ENCODE measurements around the gene HBA2.
"Not testable (repeated sequence)": the region's sequence is repeated elsewhere in the genome, so short reads cannot be mapped to it uniquely, and the experiment has no call there.

HBA2 gene

DNA sequence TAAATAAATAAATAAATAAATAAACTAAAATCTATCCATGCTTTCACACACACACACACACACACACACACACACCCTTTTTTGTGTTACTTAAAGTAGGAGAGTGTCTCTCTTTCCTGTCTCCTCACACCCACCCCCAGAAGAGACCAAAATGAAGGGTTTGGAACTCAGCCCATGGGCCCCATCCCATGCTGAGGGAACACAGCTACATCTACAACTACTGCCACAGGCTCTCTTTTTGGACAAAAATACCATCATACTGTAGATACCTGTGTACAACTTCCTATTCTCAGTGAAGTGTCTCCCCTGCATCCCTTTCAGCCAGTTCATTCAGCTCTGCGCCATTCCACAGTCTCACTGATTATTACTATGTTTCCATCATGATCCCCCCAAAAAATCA is 1.9 kb upstream of the HBA2 start:
- TF ChIP-seq, protein P1, sequence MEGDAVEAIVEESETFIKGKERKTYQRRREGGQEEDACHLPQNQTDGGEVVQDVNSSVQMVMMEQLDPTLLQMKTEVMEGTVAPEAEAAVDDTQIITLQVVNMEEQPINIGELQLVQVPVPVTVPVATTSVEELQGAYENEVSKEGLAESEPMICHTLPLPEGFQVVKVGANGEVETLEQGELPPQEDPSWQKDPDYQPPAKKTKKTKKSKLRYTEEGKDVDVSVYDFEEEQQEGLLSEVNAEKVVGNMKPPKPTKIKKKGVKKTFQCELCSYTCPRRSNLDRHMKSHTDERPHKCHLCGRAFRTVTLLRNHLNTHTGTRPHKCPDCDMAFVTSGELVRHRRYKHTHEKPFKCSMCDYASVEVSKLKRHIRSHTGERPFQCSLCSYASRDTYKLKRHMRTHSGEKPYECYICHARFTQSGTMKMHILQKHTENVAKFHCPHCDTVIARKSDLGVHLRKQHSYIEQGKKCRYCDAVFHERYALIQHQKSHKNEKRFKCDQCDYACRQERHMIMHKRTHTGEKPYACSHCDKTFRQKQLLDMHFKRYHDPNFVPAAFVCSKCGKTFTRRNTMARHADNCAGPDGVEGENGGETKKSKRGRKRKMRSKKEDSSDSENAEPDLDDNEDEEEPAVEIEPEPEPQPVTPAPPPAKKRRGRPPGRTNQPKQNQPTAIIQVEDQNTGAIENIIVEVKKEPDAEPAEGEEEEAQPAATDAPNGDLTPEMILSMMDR (IDR thresholded peaks at IDR 0.05; ENCODE audit: borderline replicate concordance, control extremely low read depth, extremely low read depth, insufficient read depth, missing control alignments): no peak
- in situ Hi-C loops (cut with MboI; ENCODE audit: low sequenced_read_pairs, unreplicated experiment): no loop called here

DNA sequence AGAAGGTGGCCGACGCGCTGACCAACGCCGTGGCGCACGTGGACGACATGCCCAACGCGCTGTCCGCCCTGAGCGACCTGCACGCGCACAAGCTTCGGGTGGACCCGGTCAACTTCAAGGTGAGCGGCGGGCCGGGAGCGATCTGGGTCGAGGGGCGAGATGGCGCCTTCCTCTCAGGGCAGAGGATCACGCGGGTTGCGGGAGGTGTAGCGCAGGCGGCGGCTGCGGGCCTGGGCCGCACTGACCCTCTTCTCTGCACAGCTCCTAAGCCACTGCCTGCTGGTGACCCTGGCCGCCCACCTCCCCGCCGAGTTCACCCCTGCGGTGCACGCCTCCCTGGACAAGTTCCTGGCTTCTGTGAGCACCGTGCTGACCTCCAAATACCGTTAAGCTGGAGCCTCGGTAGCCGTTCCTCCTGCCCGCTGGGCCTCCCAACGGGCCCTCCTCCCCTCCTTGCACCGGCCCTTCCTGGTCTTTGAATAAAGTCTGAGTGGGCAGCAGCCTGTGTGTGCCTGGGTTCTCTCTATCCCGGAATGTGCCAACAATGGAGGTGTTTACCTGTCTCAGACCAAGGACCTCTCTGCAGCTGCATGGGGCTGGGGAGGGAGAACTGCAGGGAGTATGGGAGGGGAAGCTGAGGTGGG is 657 bp downstream of the HBA2 start:
- DNase-seq (ENCODE audit: low spot score); in situ Hi-C loops (cut with MboI; ENCODE audit: low sequenced_read_pairs, unreplicated experiment): not testable (repeated sequence)

More for the DNA sequence above, 1.9 kb upstream of the HBA2 start:
- DNase-seq (ENCODE audit: low spot score): no peak

GRCh38 chr16:173928-174769 is 1.5 kb downstream of the HBA2 start:
- DNase-seq (ENCODE audit: low spot score); in situ Hi-C loops (cut with MboI; ENCODE audit: low sequenced_read_pairs, unreplicated experiment): not testable (repeated sequence)

GRCh38 chr16:175011-175949 is 2.6 kb downstream of the HBA2 start:
- TF ChIP-seq, protein P1 (IDR thresholded peaks at IDR 0.05; ENCODE audit: borderline replicate concordance, control extremely low read depth, extremely low read depth, insufficient read depth, missing control alignments): no peak
- in situ Hi-C loops (cut with MboI; ENCODE audit: low sequenced_read_pairs, unreplicated experiment): no loop called here
- no peak for DNase-seq (ENCODE audit: low spot score)

GRCh38 chr16:176006-176405 is 3.3 kb downstream of the HBA2 start:
- DNase-seq (ENCODE audit: low spot score); in situ Hi-C loops (cut with MboI; ENCODE audit: low sequenced_read_pairs, unreplicated experiment): not testable (repeated sequence)

GRCh38 chr16:176477-177382 is 4.1 kb downstream of the HBA2 start, which contains the start of gene HBA1:
TSS of gene HBA1 (plus strand) at chr16:176680. CDS start at chr16:176717, 37 bp downstream.
- DNase-seq (ENCODE audit: low spot score); in situ Hi-C loops (cut with MboI; ENCODE audit: low sequenced_read_pairs, unreplicated experiment): not testable (repeated sequence)

DNA sequence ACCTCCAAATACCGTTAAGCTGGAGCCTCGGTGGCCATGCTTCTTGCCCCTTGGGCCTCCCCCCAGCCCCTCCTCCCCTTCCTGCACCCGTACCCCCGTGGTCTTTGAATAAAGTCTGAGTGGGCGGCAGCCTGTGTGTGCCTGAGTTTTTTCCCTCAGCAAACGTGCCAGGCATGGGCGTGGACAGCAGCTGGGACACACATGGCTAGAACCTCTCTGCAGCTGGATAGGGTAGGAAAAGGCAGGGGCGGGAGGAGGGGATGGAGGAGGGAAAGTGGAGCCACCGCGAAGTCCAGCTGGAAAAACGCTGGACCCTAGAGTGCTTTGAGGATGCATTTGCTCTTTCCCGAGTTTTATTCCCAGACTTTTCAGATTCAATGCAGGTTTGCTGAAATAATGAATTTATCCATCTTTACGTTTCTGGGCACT is 4.7 kb downstream of the HBA2 start:
- TF ChIP-seq, protein P1 (IDR thresholded peaks at IDR 0.05; ENCODE audit: borderline replicate concordance, control extremely low read depth, extremely low read depth, insufficient read depth, missing control alignments): no peak
- in situ Hi-C loops (cut with MboI; ENCODE audit: low sequenced_read_pairs, unreplicated experiment): no loop called here
- DNase-seq (ENCODE audit: low spot score): no peak

Data from GM13976 (cell line).